C4-2B (cell line): ENCODE measurements around the gene GIT2.

Source experiments
- H3K27ac ChIP-seq: fragments of 450-650 bp; 2 replicates; pipeline ENCODE4 v1.5.1; 2017
- CTCF ChIP-seq: fragments of 450-650 bp; conservative IDR thresholded peaks from 2 replicates; pipeline ENCODE4 v1.5.1; 2017; ENCODE audit warnings: mild to moderate bottlenecking
- ZFX ChIP-seq: fragments of 450-650 bp; IDR thresholded peaks from 2 replicates; pipeline ENCODE4 v1.6.1; 2017

Gene GIT2

GRCh38 chr12:109968032-109968420, 28.1 kb downstream of the GIT2 start:
- peak overlapping the region; percentile 82 for H3K27ac ChIP-seq
- TF ChIP-seq ZFX: no peak
- no peak for TF ChIP-seq CTCF

GRCh38 chr12:109967383-109968031, 28.7 kb downstream of the GIT2 start:
- peak overlapping the region; percentile 82 for H3K27ac ChIP-seq
- no peak for TF ChIP-seq CTCF
- no peak for TF ChIP-seq ZFX

- no peak for TF ChIP-seq CTCF
- TF ChIP-seq ZFX: no peak
- peak overlapping the region; percentile 78 for H3K27ac ChIP-seq
Measured at GRCh38 chr12:109966546-109966945, 29.6 kb downstream of the GIT2 start.

DNA sequence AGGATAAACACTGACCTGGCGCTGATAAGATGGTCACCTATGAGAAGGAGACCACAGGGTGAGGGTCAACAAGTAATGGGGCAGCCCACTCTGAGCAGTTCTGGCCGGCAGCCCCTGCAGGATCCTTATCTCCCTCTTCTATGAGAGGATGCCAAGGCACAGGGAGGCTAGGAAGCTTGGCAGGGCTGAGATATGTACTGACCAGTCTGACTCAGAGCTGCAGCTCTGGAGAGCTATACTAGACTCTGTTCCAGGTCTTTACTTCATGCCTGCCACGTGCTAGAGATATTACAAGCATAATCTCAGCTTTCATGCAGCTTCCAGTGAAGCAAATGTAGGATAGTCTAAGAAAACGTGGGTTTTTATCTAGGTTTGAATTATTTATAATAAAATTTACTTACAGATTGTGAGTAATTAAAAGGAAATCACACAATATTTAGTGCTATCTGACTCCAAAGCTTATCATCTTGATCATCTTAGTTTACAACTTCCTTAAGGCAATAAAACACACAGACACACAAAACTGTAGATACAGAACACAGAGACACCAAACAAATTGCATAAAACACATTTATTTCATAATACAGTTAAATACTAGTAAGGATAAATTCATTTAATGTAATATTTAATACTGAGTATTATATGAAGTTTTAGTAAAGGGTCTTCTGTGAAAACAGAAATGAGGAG, 32.3 kb downstream of the GIT2 start:
- TF ChIP-seq CTCF: no peak
- no peak for TF ChIP-seq ZFX
- H3K27ac ChIP-seq: peak overlapping the region; percentile 100

DNA sequence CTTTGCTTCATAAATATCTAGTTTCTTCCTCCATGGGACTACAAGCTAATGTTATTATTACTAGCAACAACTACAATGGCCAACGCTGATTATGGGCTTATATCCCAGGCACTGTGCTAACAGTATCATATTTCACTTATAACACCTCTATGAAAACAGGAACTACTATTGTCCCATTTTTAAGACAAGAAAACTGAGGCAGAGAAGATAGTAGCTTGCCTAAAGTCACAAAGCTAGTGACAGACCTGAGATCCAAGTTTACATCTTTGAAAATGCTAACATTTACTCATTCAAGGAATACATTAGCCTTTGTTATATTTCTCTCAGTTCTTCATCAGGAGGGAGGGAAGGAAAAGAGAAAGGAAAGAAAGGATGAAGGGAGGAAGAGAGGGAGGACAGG, 32.8 kb downstream of the GIT2 start:
- TF ChIP-seq ZFX (no peak), CTCF (no peak)
- peak overlapping the region; percentile 100 for H3K27ac ChIP-seq

DNA sequence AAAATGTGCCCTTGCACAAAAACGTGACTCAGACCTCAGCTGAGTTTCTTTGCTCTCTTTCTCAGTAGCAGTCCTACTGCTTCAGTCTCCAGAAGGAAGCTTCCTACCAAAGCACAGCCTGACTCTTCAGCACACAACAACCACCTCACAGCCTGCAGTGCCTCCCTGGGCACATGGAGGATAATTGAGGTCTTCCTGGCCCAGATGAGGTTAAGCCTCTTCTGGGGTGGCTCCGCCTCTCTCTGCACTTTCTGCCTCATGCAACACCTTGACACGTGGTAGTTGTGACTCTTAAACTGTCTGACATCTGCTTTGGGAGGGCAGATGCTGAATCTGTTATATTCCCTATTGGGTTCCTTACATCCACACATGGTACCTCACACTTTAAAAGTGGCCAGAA, 33.8 kb downstream of the GIT2 start:
- no peak for TF ChIP-seq ZFX
- no peak for TF ChIP-seq CTCF
- peak overlapping the region; percentile 100 for H3K27ac ChIP-seq

- peak overlapping the region; percentile 100 for H3K27ac ChIP-seq
- no peak for TF ChIP-seq ZFX
- no peak for TF ChIP-seq CTCF
Measured at GRCh38 chr12:109961612-109962011, 34.6 kb downstream of the GIT2 start.
